ENCODE measurements around the gene PEX7. TPM values are rescaled to one million over a fixed set of nuclear protein-coding genes. Genes with fewer than 3 reads are reported as not detected.

The PEX7 gene
- polyA plus RNA-seq, 1 experiment: 5.6 TPM

Small RNAs within 50 kb of the gene (small RNA-seq; reads per million reads assigned to genes)
- gene RF00019 (ENCODE audit: insufficient read length, low read depth, low replicate concordance): not detected
- gene RF00443 (ENCODE audit: insufficient read length, low read depth, low replicate concordance): not detected

Other genes with a start within 250 kb of the PEX7 start
- gene MAP3K5, start 30.1 kb upstream of the PEX7 start, polyA plus RNA-seq (2011; rRNA removed): 2.2 and 2.5 TPM in 2 replicates
- gene SLC35D3, start 99.7 kb downstream of the PEX7 start, polyA plus RNA-seq (2011; rRNA removed): not detected in 2 replicates
- not detected in 2 replicates for gene IL20RA, start 222.4 kb downstream of the PEX7 start, polyA plus RNA-seq (2011; rRNA removed)